ENCODE data around the gene CMC4. TPM values are rescaled to one million over a fixed set of nuclear protein-coding genes. Genes with fewer than 3 reads are reported as not detected.

CMC4 gene
- total RNA-seq, 2 experiments from 2014 or later: 5.6 to 6.5 TPM

GRCh38 chrX:155071694-155072280 is 851 bp upstream of the CMC4 start:
- H3K4me1 ChIP-seq (ENCODE audit: insufficient read depth, low read length): peaks cover 15% of the 10 kb centered on the region
- Mint-ChIP-seq H3K4me1 (ENCODE audit: low read depth) (peaks cover 60% of the 10 kb centered on the region), H3K4me3 (peak overlapping the region; percentile 89), H3K27me3 (no peaks in the 10 kb centered on the region), H3K36me3 (ENCODE audit: low read depth) (peaks cover 43% of the 10 kb centered on the region), H3K9me3 (no peaks in the 10 kb centered on the region), H3K27ac (peak overlapping the region; percentile 97)
- no peaks in the 10 kb centered on the region for H3K9me3 ChIP-seq (ENCODE audit: control insufficient read depth in 1 of 2, insufficient read depth in 1 of 2, low read length in 2 of 2)
- intact Hi-C loops (cut with DNase I, micrococcal nuclease): loop anchor here (1.0 to 5.0 kb wide), 3 partner anchors 44 to 269 kb away; partner anchors contain the start of gene FUNDC2 (in 1 of the 2)
- H3K36me3 ChIP-seq (ENCODE audit: insufficient read depth, low read length): peaks cover 18% of the 10 kb centered on the region
- peak overlapping the region; percentile 69 to 83 for H3K27ac ChIP-seq (ENCODE audit: low read depth in 1 of 2, low read length in 2 of 2)
- H3K4me3 ChIP-seq (ENCODE audit: low read length): peak overlapping the region; percentile 80
- H3K27me3 ChIP-seq (ENCODE audit: control insufficient read depth in 1 of 2, insufficient read depth in 2 of 2, low read length in 2 of 2): no peaks in the 10 kb centered on the region
- ChIA-PET POLR2A (interaction anchor here (0.9 to 1.5 kb wide), 2 partner anchors 45 to 145 kb away, joined by 3 to 7 read pairs; partner anchors contain the start of genes FUNDC2 and VBP1), CTCF (interaction anchor here (1.5 kb wide), 1 partner anchor 15 kb away, joined by 4 read pairs; no protein-coding TSS in a partner anchor)
- ATAC-seq (ENCODE audit: poor library complexity) (peak; percentile 26), DNase-seq (peak in 3 of 14 experiments; percentile 23 to 33 (median 28))
- TF ChIP-seq, protein P1, sequence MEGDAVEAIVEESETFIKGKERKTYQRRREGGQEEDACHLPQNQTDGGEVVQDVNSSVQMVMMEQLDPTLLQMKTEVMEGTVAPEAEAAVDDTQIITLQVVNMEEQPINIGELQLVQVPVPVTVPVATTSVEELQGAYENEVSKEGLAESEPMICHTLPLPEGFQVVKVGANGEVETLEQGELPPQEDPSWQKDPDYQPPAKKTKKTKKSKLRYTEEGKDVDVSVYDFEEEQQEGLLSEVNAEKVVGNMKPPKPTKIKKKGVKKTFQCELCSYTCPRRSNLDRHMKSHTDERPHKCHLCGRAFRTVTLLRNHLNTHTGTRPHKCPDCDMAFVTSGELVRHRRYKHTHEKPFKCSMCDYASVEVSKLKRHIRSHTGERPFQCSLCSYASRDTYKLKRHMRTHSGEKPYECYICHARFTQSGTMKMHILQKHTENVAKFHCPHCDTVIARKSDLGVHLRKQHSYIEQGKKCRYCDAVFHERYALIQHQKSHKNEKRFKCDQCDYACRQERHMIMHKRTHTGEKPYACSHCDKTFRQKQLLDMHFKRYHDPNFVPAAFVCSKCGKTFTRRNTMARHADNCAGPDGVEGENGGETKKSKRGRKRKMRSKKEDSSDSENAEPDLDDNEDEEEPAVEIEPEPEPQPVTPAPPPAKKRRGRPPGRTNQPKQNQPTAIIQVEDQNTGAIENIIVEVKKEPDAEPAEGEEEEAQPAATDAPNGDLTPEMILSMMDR (IDR thresholded peaks at IDR 0.05): no peak

DNA sequence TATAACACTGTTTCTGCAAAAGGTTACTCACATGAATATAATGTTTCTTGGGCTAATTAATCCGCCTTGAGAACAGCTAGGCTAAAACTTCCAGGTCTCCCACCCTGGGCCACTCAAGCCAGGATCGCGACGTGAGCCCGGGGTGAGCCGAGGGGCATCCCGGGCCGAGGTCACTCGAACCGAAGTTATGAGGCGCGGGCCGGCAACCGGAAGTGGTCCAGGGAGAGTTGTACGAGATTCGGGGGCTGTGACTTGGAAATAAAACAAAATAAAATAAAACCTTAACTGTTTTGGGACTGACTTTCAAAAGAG is 317 bp downstream of the CMC4 start:
- CTCF ChIA-PET: no interaction called here
- DNase-seq (no peak), ATAC-seq (ENCODE audit: poor library complexity) (no peak)
- Mint-ChIP-seq H3K9me3 (no peaks in the 10 kb centered on the region), H3K27ac (peak overlapping the region; percentile 97), H3K27me3 (no peaks in the 10 kb centered on the region), H3K36me3 (ENCODE audit: low read depth) (peaks cover 38% of the 10 kb centered on the region), H3K4me1 (ENCODE audit: low read depth) (peaks cover 59% of the 10 kb centered on the region), H3K4me3 (peak overlapping the region; percentile 89)
- H3K9me3 ChIP-seq (ENCODE audit: control insufficient read depth in 1 of 2, insufficient read depth in 1 of 2, low read length in 2 of 2): no peaks in the 10 kb centered on the region
- peak overlapping the region; percentile 41 to 84 for H3K27ac ChIP-seq (ENCODE audit: low read depth in 1 of 2, low read length in 2 of 2)
- TF ChIP-seq, protein P1 (IDR thresholded peaks at IDR 0.05): no peak
- peaks cover 15% of the 10 kb centered on the region for H3K4me1 ChIP-seq (ENCODE audit: insufficient read depth, low read length)
- H3K36me3 ChIP-seq (ENCODE audit: insufficient read depth, low read length): peaks cover 12% of the 10 kb centered on the region
- POLR2A ChIA-PET: no interaction called here
- H3K27me3 ChIP-seq (ENCODE audit: control insufficient read depth in 1 of 2, insufficient read depth in 2 of 2, low read length in 2 of 2): no peaks in the 10 kb centered on the region
- H3K4me3 ChIP-seq (ENCODE audit: low read length): peak overlapping the region; percentile 83
- intact Hi-C loops (cut with DNase I, micrococcal nuclease): loop anchor here (2.0 to 5.0 kb wide), 2 partner anchors 44 to 268 kb away; partner anchors contain the start of gene FUNDC2 (in 1 of the 2)

GRCh38 chrX:155070038-155070437 is 898 bp downstream of the CMC4 start:
- DNase-seq: peak in 2 of 14 experiments; percentile 12 to 24
- intact Hi-C loops (cut with DNase I, micrococcal nuclease): loop anchor here (2.0 to 5.0 kb wide), 2 partner anchors 43 to 268 kb away; partner anchors contain the start of gene FUNDC2 (in 1 of the 2)

More at GRCh38 chrX:155070038-155070437, 898 bp downstream of the CMC4 start:
- H3K27ac ChIP-seq (ENCODE audit: low read depth in 1 of 2, low read length in 2 of 2): no peak overlapping the region
- ATAC-seq (ENCODE audit: poor library complexity): no peak
- H3K4me3 Mint-ChIP-seq: peak overlapping the region; percentile 89
- H3K4me3 ChIP-seq (ENCODE audit: low read length): peak overlapping the region; percentile 83
- peaks cover 53% of the 10 kb centered on the region for H3K4me1 Mint-ChIP-seq (ENCODE audit: low read depth)
- no peaks in the 10 kb centered on the region for H3K9me3 Mint-ChIP-seq
- peaks cover 12% of the 10 kb centered on the region for H3K36me3 ChIP-seq (ENCODE audit: insufficient read depth, low read length)
- no peaks in the 10 kb centered on the region for H3K9me3 ChIP-seq (ENCODE audit: control insufficient read depth in 1 of 2, insufficient read depth in 1 of 2, low read length in 2 of 2)
- H3K4me1 ChIP-seq (ENCODE audit: insufficient read depth, low read length): peaks cover 15% of the 10 kb centered on the region
- H3K27me3 Mint-ChIP-seq: no peaks in the 10 kb centered on the region
- peak overlapping the region; percentile 97 for H3K27ac Mint-ChIP-seq
- ChIA-PET POLR2A (no interaction called here), CTCF (no interaction called here)
- H3K36me3 Mint-ChIP-seq (ENCODE audit: low read depth): peaks cover 32% of the 10 kb centered on the region
- TF ChIP-seq, protein P1 (IDR thresholded peaks at IDR 0.05): no peak
- H3K27me3 ChIP-seq (ENCODE audit: control insufficient read depth in 1 of 2, insufficient read depth in 2 of 2, low read length in 2 of 2): no peaks in the 10 kb centered on the region

Data from CD4-positive, alpha-beta T cell (primary cell).